ENCODE measurements around the gene CDC16.
A peak's percentile ranks its signal among the peaks of the same experiment; 100 is the strongest.
"Not testable (repeated sequence)": the region's sequence is repeated elsewhere in the genome, so short reads cannot be mapped to it uniquely, and the experiment has no call there.

Gene CDC16

DNA sequence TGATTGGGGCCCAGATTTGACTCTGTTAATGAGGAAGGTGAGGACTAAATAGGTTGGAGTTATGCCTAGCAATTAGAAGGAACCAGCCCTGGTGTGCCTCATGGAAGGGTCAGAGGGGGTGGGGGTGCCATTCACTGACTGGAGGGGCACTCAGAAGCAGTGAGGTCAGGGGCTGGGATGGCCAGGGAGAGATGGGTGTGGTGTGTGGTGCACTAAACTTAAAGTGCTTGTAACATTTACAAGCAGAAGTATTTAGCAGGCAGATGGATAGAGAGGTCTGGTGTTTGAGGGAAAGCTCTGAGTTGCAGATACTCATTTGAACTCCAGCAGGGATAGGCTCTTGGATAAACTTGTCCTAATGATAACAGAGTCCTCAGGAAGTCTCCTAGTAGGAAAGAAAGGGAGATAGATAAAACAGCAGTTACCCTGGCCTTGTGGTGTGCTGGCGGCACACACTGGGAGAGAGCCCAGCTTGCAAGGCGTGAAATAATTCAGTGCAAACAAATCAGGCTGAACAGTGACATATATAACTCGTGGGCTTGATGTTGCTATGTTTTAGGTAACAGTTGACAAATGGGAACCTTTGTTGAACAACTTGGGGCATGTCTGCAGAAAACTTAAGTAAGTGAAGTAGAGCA lies 26.8 kb downstream of the CDC16 start:
- peak overlapping the region; percentile 78 for H3K27ac Mint-ChIP-seq
- TF ChIP-seq, protein P1, sequence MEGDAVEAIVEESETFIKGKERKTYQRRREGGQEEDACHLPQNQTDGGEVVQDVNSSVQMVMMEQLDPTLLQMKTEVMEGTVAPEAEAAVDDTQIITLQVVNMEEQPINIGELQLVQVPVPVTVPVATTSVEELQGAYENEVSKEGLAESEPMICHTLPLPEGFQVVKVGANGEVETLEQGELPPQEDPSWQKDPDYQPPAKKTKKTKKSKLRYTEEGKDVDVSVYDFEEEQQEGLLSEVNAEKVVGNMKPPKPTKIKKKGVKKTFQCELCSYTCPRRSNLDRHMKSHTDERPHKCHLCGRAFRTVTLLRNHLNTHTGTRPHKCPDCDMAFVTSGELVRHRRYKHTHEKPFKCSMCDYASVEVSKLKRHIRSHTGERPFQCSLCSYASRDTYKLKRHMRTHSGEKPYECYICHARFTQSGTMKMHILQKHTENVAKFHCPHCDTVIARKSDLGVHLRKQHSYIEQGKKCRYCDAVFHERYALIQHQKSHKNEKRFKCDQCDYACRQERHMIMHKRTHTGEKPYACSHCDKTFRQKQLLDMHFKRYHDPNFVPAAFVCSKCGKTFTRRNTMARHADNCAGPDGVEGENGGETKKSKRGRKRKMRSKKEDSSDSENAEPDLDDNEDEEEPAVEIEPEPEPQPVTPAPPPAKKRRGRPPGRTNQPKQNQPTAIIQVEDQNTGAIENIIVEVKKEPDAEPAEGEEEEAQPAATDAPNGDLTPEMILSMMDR (IDR thresholded peaks at IDR 0.05), result no peak
- H3K27me3 Mint-ChIP-seq (ENCODE audit: low read depth, poor library complexity), result peaks cover 3% of the 10 kb centered on the region
- peaks cover 76% of the 10 kb centered on the region for H3K36me3 Mint-ChIP-seq (ENCODE audit: low read depth)
- H3K9me3 Mint-ChIP-seq, result no peaks in the 10 kb centered on the region
- no peak overlapping the region for H3K4me3 Mint-ChIP-seq
- no peak for DNase-seq
- peaks cover 26% of the 10 kb centered on the region for H3K4me1 Mint-ChIP-seq

DNA sequence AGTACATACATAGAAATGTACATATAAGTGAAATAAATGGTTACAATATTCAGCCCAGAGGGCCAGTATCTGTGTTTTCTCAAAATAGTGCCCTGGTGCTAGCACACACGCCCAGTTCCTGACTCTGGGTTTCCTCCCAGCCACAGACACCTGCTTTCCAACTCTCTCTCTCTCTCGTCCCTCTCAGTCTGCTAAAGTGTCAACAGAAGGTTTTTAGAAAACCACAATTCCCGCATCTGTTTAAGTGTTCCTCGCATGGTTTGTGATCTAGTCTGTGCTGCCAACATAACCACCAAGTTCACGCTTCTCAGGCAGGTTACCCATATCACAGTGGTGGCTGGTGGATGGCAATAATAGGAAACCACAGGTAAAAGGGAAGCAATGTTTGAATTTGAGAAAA lies 28.9 kb downstream of the CDC16 start:
- H3K4me3 Mint-ChIP-seq, result no peak overlapping the region
- peaks cover 80% of the 10 kb centered on the region for H3K36me3 Mint-ChIP-seq (ENCODE audit: low read depth)
- DNase-seq, result no peak
- H3K9me3 Mint-ChIP-seq, result no peaks in the 10 kb centered on the region
- no peak overlapping the region for H3K27ac Mint-ChIP-seq
- H3K4me1 Mint-ChIP-seq, result peaks cover 26% of the 10 kb centered on the region
- peaks cover 3% of the 10 kb centered on the region for H3K27me3 Mint-ChIP-seq (ENCODE audit: low read depth, poor library complexity)
- TF ChIP-seq, protein P1 (IDR thresholded peaks at IDR 0.05), result no peak

DNA sequence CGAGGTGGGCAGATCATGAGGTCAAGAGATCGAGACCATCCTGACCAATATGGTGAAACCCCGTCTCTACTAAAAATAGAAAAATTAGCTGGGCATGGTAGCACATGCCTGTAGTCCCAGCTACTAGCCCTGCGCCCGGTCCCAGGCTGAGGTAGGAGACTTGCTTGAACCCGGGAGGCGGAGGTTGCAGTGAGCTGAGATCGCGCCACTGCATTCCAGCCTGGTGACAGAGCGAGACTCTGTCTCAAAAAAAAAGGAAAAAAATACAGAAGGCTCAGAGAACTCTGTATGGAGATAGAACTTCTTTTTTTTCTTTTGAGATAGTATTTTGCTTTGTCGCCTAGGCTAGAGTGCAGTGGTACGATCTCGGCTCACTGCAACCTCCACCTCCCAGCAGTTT lies 29.6 kb downstream of the CDC16 start:
- not testable (repeated sequence) for H3K27me3 Mint-ChIP-seq (ENCODE audit: low read depth, poor library complexity); DNase-seq; H3K4me3 Mint-ChIP-seq; H3K9me3 Mint-ChIP-seq; H3K27ac Mint-ChIP-seq
- peaks cover 85% of the 10 kb centered on the region for H3K36me3 Mint-ChIP-seq (ENCODE audit: low read depth)
- H3K4me1 Mint-ChIP-seq, result peaks cover 24% of the 10 kb centered on the region

DNA sequence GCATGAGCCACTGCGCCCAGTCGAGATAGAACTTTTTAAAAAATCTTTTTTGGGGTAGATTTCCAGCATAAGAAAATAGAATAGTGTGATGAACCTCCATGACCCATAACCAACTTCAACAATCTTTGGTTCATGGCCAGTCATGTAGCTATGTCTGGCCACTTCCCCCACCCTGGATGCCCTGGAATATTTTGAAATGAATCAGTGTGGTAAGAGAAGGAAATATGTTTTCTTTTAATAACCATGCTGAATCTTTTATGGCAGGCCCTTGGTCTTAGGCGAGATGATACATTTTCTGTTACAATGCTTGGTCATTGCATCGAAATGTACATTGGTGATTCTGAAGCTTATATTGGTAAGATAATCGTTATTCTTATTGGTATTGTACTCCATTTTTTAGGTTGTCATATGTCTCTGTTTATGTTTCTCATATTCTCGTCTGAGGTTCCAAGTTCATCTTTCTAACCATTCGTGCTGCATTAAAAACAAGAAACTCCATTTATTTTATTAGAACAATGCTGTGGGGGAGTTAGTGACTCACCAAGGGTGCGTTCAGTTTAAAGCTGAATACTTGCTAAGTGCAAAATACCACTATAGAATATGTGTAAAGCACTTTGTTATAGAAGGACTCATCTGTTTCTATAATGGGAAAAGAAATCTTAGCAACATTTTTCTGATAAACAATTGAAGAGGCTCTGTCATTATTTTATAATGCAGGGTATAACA lies 30.4 kb downstream of the CDC16 start:
- H3K9me3 Mint-ChIP-seq, result peaks cover 4% of the 10 kb centered on the region
- DNase-seq, result no peak
- no peak overlapping the region for H3K27ac Mint-ChIP-seq
- peaks cover 85% of the 10 kb centered on the region for H3K36me3 Mint-ChIP-seq (ENCODE audit: low read depth)
- no peak overlapping the region for H3K4me3 Mint-ChIP-seq
- TF ChIP-seq, protein P1 (IDR thresholded peaks at IDR 0.05), result no peak
- peaks cover under 1% of the 10 kb centered on the region for H3K27me3 Mint-ChIP-seq (ENCODE audit: low read depth, poor library complexity)
- H3K4me1 Mint-ChIP-seq, result peaks cover 18% of the 10 kb centered on the region

DNA sequence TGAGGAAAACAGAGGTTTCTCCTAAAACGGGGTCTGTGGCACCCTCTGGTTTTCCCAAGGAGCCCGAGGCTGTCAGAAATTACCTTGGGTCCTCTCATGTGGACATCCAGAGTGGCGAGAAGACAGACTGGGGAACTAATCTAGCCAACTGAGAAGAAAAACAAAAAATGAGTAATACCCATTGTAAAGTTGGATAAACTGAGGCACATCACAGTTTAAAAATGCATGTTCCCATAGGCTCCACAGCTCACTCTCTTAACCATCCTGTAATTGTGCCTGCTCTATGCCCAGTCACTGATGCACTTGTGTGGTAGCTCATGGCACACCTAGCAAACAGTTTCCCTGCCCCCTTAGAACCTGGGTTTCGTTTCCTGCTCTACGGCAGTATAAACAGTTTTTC lies 31.5 kb downstream of the CDC16 start:
- H3K36me3 Mint-ChIP-seq (ENCODE audit: low read depth), result peaks cover 82% of the 10 kb centered on the region
- TF ChIP-seq, protein P1 (IDR thresholded peaks at IDR 0.05), result no peak
- H3K4me1 Mint-ChIP-seq, result peaks cover 6% of the 10 kb centered on the region
- no peak for DNase-seq
- H3K4me3 Mint-ChIP-seq, result no peak overlapping the region
- H3K27ac Mint-ChIP-seq, result no peak overlapping the region
- H3K9me3 Mint-ChIP-seq, result peaks cover 4% of the 10 kb centered on the region
- no peaks in the 10 kb centered on the region for H3K27me3 Mint-ChIP-seq (ENCODE audit: low read depth, poor library complexity)

DNA sequence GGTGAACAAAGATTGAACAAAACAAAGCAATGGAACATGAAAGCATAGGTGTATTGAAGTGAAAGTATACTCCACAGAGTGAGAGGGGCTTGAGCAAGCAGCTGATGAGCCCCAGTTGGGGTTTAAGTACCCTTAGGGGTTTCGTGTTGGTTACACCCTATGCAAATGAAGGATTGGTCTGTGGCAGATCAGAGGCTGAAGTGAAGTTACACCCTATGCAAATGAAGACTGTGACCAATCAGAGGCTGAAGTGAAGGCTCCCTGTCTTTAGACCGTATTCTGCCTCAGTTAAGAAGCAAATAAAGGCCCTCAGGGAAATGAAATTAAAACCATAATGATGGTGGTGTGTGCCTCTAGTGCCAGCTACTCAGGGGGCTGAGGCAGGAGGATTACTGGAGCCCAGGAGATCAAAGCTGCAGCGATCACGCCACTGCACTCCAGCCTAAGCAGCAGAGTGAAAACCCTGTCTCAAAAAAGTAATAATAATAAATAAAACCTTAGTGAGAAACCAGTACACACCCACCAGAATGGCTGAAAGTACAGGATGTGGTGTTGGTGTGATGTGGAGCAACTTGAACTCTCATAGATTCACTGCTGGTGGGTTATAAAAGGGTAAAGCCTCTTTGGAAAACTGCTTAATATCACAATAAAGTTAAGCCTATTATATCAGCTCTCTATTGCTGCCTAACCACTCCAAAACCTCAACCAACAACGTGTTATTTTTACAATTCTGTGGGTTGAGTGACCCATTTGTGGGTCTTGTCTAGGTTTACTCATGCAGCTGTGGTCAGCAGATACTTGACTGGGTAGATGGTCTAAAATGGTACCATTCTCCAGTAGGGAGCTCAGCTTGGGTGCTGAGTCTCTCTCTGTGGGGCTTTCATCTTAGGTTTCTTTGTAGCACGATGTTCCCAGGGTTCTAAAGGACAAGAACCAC lies 33.9 kb downstream of the CDC16 start:
- Mint-ChIP-seq H3K27ac (no peak overlapping the region), H3K4me3 (no peak overlapping the region), H3K9me3 (peaks cover 4% of the 10 kb centered on the region), H3K4me1 (no peaks in the 10 kb centered on the region), H3K27me3 (ENCODE audit: low read depth, poor library complexity) (no peaks in the 10 kb centered on the region), H3K36me3 (ENCODE audit: low read depth) (peaks cover 83% of the 10 kb centered on the region)
- no peak for DNase-seq
- TF ChIP-seq, protein P1 (IDR thresholded peaks at IDR 0.05), result no peak
